WERI-Rb-1 (cell line): Measurements from ENCODE around the gene LRRC59.
"Not testable (repeated sequence)": the region's sequence is repeated elsewhere in the genome, so short reads cannot be mapped to it uniquely, and the experiment has no call there.

Experiments
- DNase-seq: peaks from one replicate; pipeline ENCODE4 v3.0.0-alpha.2; 2020
- H3K27ac ChIP-seq: fragments of 250-450 bp; sonication (Bioruptor Pico); 2 replicates; pipeline ENCODE4 v1.5.1; 2020; ENCODE audit warnings: mild to moderate bottlenecking, moderate library complexity
- H3K27me3 ChIP-seq: fragments of 250-450 bp; sonication (Bioruptor Pico); 2 replicates; pipeline ENCODE4 v1.5.1; 2021; ENCODE audit warnings: mild to moderate bottlenecking, low read depth, moderate library complexity; ENCODE audit not compliant: insufficient read depth, severe bottlenecking
- H3K36me3 ChIP-seq: fragments of 250-450 bp; sonication (Bioruptor Pico); 2 replicates; pipeline ENCODE4 v1.5.1; 2020; ENCODE audit warnings: mild to moderate bottlenecking, moderate library complexity
- H3K4me3 ChIP-seq: 2 replicates; pipeline ENCODE4 v1.5.1; 2011; ENCODE audit warnings: low read depth, mild to moderate bottlenecking, control low read depth, low read length
- H3K9me3 ChIP-seq: fragments of 250-450 bp; sonication (Bioruptor Pico); 2 replicates; pipeline ENCODE4 v1.5.1; 2021; ENCODE audit warnings: mild to moderate bottlenecking, moderate library complexity; ENCODE audit not compliant: severe bottlenecking
- CTCF ChIP-seq: IDR thresholded peaks from 2 replicates; pipeline ENCODE4 v1.5.1; 2011; ENCODE audit warnings: low read depth, mild to moderate bottlenecking, control low read depth, inconsistent platforms, low read length

The LRRC59 gene

GRCh38 chr17:50429793-50430192 is 32.5 kb upstream of the LRRC59 start:
- DNase-seq: no peak
- H3K4me3 ChIP-seq: no peak overlapping the region
- H3K27ac ChIP-seq: no peak overlapping the region
- no peak for TF ChIP-seq CTCF
- no peaks in the 10 kb centered on the region; the same call in 1 of the 2 replicates for H3K36me3 ChIP-seq
- no peaks in the 10 kb centered on the region for H3K27me3 ChIP-seq
- H3K9me3 ChIP-seq: no peaks in the 10 kb centered on the region

DNA sequence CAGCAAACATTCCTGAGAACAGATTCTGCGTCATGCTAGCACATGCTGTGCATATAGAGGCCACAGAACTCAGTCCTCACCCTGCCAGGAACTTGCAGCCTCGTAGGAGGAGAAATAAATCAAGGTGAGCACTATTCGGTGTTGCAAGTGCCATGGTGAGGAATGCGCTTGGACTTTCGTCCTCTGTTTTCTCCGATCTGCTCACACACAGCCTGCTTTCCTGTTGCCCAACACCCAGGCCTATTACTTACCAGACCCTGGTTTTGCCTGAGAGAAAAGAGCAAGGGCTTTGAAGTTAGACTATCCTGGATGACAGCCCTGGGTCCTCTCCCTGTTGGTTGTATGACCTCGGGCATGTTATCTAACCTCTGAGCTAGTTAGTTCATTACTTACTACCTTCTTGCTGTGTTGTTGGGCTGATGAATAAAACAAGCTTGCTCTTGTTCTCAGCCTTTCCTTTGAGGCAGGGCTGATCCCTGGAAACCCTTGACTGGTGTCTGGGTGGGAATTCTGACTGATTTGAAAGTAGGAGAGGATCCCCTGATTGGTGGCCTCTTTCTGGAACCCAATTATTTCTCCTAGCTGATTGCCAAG is 31.6 kb upstream of the LRRC59 start:
- Histone ChIP-seq H3K27me3 (no peaks in the 10 kb centered on the region), H3K9me3 (no peaks in the 10 kb centered on the region), H3K36me3 (no peaks in the 10 kb centered on the region; the same call in 1 of the 2 replicates), H3K27ac (no peak overlapping the region), H3K4me3 (no peak overlapping the region)
- no peak for TF ChIP-seq CTCF
- DNase-seq: no peak

DNA sequence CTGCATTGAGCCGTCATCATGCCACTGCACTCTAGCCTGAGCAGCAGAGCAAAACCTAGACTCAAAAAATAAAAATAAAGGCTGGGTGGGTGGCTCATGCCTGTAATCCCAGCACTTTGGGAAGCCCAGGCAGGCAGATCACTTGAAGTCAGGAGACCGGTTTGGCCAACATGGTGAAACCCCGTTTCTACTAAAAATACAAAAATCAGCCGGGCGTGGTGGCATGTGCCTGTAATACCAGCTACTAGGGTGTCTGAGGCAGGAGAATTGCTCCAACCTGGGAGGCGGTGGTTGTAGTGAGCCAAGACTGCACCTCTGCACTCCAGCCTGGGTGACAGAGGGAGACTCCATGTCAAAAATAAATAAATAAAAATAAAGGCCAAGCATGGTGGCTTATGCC is 30.8 kb upstream of the LRRC59 start:
- not testable (repeated sequence) for H3K27ac ChIP-seq, H3K4me3 ChIP-seq, DNase-seq, H3K27me3 ChIP-seq, H3K9me3 ChIP-seq, H3K36me3 ChIP-seq

GRCh38 chr17:50426814-50427787 is 29.8 kb upstream of the LRRC59 start:
- TF ChIP-seq CTCF: peak; percentile 51

GRCh38 chr17:50426472-50426782 is 29.1 kb upstream of the LRRC59 start:
- Histone ChIP-seq H3K4me3 (peak overlapping the region; percentile 57), H3K27ac (peak overlapping the region; percentile 52), H3K27me3 (no peaks in the 10 kb centered on the region), H3K9me3 (no peaks in the 10 kb centered on the region), H3K36me3 (no peaks in the 10 kb centered on the region; the same call in 1 of the 2 replicates)
- no peak for DNase-seq
- no peak for TF ChIP-seq CTCF

More at GRCh38 chr17:50426814-50427787, 29.8 kb upstream of the LRRC59 start:
- H3K4me3 ChIP-seq: peak overlapping the region; percentile 57
- H3K36me3 ChIP-seq: no peaks in the 10 kb centered on the region; the same call in 1 of the 2 replicates
- H3K27me3 ChIP-seq: no peaks in the 10 kb centered on the region
- peak overlapping the region; percentile 52 for H3K27ac ChIP-seq
- DNase-seq: peak; percentile 68
- no peaks in the 10 kb centered on the region for H3K9me3 ChIP-seq

DNA sequence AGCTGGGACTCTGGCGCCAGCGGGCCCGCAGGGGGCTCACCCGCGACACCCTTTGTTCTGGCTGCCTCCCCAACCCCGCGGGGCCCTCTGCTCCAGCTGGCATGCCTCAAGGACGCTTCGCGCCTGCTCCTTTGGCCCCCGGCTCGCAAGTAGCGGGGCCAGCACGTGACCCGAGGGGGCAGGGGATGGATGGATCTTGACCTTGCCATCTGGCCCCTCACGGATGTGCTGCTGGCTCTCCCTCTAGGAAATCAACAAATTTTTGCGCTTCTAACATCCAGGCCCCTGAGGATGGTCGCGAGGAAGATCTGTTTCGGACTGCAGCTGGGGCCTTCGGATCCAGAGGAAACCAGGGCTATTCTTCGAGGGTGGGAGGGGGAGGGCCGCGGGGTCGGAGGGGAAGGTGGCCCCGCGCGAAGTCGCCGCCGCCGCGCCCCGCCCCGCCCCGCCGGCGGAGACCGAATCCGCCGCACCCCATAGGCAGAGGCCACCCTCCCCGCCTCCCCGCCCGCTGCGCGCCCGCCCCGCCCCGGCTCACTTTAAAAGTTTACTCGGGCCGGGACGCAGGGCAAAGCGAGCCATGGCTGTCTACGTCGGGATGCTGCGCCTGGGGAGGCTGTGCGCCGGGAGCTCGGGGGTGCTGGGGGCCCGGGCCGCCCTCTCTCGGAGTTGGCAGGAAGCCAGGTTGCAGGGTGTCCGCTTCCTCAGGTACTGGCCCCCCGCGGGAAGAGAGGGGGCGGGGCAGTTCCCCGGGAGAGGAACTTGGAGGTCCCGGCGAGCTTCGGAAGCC is 28.6 kb upstream of the LRRC59 start, which contains the start of gene ACSF2:
ACSF2 (plus strand) TSS at position 537 of the 790 bp plus-strand sequence; CDS start at position 581, 44 bp downstream.
- H3K27ac ChIP-seq: peak within 1 kb of the TSS; percentile 77
- peak within 1 kb of the TSS; percentile 57 for H3K4me3 ChIP-seq
- H3K36me3 ChIP-seq: no peaks in the 10 kb centered on the region; the same call in 1 of the 2 replicates
- H3K27me3 ChIP-seq: no peaks in the 10 kb centered on the region
- TF ChIP-seq CTCF: no peak
- H3K9me3 ChIP-seq: no peaks in the 10 kb centered on the region
- DNase-seq: peak; percentile 66
